LNCaP clone FGC (cell line): ENCODE measurements around the gene FNDC3A.

Experiments used
- DNase-seq: peaks from one replicate; pipeline ENCODE4 v3.0.0-alpha.2; 2011; ENCODE audit warnings: low read depth
- H3K4me3 ChIP-seq: 2 replicates; pipeline ENCODE4 v1.5.1; 2011; ENCODE audit warnings: mild to moderate bottlenecking, low read depth, low read length, control low read depth
- TF ChIP-seq, protein P1 (sequence below): IDR thresholded peaks from 2 replicates; pipeline ENCODE4 v1.5.1; 2012; ENCODE audit warnings: mild to moderate bottlenecking; ENCODE audit not compliant: control insufficient read depth, insufficient read depth; ENCODE audit errors: extremely low read depth

FNDC3A gene

DNA sequence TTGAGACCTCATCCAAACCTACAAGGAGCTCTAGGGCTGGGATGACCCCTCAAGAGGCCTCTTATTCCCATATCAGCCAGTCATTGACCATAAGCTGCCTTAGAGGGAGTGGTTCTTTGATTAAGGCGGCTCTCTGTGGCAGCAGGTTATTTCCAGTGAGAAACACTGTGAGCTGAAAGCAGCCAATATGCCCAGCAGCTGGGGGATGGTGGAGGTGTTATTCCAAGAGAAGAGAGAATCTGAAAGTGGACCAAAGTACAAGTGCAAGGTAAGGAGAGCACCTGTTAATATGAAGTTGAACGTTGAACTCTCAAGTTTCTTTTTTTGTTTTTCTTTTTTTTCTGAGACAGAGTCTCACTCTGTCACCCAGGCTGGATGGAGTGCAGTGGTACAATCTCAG, 20.2 kb upstream of the FNDC3A start:
- DNase-seq: no peak
- TF ChIP-seq, protein P1, sequence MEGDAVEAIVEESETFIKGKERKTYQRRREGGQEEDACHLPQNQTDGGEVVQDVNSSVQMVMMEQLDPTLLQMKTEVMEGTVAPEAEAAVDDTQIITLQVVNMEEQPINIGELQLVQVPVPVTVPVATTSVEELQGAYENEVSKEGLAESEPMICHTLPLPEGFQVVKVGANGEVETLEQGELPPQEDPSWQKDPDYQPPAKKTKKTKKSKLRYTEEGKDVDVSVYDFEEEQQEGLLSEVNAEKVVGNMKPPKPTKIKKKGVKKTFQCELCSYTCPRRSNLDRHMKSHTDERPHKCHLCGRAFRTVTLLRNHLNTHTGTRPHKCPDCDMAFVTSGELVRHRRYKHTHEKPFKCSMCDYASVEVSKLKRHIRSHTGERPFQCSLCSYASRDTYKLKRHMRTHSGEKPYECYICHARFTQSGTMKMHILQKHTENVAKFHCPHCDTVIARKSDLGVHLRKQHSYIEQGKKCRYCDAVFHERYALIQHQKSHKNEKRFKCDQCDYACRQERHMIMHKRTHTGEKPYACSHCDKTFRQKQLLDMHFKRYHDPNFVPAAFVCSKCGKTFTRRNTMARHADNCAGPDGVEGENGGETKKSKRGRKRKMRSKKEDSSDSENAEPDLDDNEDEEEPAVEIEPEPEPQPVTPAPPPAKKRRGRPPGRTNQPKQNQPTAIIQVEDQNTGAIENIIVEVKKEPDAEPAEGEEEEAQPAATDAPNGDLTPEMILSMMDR: no peak
- H3K4me3 ChIP-seq: no peak overlapping the region

DNA sequence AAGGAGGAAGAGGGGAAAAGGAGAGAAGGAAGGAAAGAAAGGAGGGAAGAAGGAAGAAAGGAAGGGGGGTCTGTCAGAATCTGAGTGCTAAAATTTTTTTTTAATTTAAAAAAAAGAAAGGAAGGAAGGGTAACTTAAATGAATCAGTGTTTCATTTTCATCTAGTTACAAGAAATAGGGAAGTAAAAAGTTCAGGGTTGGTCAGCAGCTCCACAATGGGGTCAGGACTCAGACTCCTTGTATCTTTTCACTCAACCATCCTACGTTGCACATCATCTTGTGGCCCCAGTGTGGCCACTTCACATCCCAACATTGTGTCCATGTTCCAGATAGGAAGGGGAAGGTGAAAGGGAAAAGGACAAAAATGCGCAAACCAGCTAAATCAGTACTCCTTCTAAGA, 14.3 kb upstream of the FNDC3A start:
- H3K4me3 ChIP-seq: no peak overlapping the region
- DNase-seq: no peak
- TF ChIP-seq, protein P1: no peak

DNA sequence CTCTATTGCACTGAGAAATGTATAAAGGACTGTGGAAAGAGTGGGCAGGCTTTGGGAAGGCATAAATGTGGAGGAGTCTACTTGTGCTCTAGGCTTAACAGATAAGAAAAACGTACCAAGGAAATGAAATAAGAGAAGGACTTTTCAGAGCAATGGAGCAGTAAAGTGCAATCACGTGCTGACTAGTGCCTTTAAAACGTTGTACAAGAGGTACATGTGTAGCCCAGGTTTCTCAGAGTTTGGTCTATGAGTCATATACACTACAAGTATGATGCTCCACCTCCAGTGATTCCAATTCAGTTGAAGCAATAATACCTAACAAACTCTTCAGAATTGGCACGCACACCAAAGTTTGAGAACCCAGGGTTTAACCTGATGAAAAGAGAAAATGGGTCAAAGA, 13.4 kb upstream of the FNDC3A start:
- H3K4me3 ChIP-seq: no peak overlapping the region
- TF ChIP-seq, protein P1: no peak
- DNase-seq: no peak

DNA sequence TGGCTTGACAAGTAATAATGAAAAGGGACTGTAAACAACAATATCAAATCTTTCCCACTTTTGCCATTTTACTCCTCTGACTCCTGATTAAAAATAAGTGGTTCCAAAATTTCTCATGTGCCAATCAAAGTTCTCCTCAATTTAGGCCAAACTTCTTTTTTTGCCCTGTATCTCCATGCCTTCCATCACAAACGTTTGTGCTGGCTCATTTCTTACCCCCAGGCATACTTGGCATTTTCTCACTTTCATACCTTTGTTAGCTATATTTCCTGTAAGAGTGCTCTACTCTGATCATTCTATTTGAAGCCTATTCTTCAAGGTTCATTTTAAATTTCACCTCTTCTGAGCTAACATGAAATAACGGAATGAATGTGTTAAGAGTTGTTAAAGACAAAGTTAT, 10.0 kb upstream of the FNDC3A start:
- TF ChIP-seq, protein P1: no peak
- DNase-seq: no peak
- H3K4me3 ChIP-seq: no peak overlapping the region

DNA sequence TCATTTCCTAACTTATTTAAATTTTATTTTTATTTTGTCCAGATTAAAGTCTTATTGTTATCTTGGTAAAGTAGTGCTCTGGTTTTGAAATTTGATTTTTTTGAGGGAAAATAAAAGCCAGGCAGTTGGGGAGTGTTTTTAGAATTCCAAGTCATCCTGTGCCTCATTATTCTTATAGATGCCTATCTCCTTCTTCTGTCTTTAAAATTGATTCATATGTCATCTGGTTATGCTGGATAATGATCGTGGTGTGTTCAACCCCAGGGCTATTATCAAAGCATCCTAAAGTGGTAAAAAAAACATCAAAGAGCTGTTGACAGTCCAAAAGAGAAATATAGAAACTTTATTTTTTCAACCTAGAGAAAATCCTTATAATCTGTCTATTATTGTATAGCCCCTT, 6.0 kb upstream of the FNDC3A start:
- DNase-seq: no peak
- TF ChIP-seq, protein P1: no peak

DNA sequence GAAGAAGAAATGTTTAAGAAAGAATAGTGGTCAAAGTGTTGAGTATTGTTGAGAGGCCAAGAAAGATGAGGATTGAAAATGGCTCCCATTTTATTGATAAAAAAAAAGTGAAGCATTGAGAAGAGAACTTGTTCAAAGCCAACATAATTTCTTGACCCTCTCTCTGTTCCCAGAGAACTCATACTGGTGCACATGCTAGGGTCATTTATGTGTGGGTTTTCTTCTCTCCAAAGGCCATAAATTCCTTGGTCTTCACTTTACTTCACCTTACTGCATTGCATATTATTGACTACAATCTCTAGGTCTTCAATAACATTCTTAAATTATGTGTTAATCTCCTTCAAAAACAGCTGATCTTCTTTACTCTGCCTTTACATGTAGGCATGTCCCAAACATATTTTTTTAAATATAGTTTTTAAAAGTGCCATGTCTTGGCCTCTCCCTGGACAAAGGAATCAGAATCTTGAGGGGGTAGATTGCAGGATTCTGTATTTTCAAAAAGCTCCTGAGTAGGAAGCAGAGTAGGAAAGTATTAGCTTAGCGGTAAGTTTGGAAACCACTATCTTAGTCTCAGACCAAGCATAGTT, 1.8 kb upstream of the FNDC3A start:
- no peak overlapping the region for H3K4me3 ChIP-seq
- TF ChIP-seq, protein P1: no peak
- DNase-seq: no peak

More for the DNA sequence above, 6.0 kb upstream of the FNDC3A start:
- H3K4me3 ChIP-seq: no peak overlapping the region
